Hindlimb muscle (tissue), 1 donor: Measurements from ENCODE around the gene SYNE2. TPM values are rescaled to one million over a fixed set of nuclear protein-coding genes. Genes with fewer than 3 reads are reported as not detected.
"Not testable (repeated sequence)": the region's sequence is repeated elsewhere in the genome, so short reads cannot be mapped to it uniquely, and the experiment has no call there.

Experiments
- DNase-seq: peaks from one replicate; pipeline ENCODE4 v3.0.0-alpha.2; 2013
- polyA plus RNA-seq: library from polyadenylated mRNA; unstranded; fragments of 120-200 nt; gene quantifications from one replicate; pipeline ENCODE4 v1.2.1, GENCODE V29; 2013; ENCODE audit not compliant: insufficient read length

The SYNE2 gene
- polyA plus RNA-seq, 1 donor = 75.3 TPM

GRCh38 chr14:64025479-64025878, 172.7 kb downstream of the SYNE2 start:
- DNase-seq = no peak

GRCh38 chr14:64026600-64026999, 173.8 kb downstream of the SYNE2 start:
- no peak for DNase-seq

GRCh38 chr14:64035143-64035542, 182.3 kb downstream of the SYNE2 start:
- no peak for DNase-seq

- DNase-seq = not testable (repeated sequence)
These were observed 185.3 kb downstream of the SYNE2 start for GRCh38 chr14:64037869-64038745.

- no peak for DNase-seq
These were observed 186.2 kb downstream of the SYNE2 start for GRCh38 chr14:64038841-64039542.

- no peak for DNase-seq
These were observed 187.2 kb downstream of the SYNE2 start for GRCh38 chr14:64040044-64040443.

GRCh38 chr14:64043296-64043695, 190.5 kb downstream of the SYNE2 start:
- DNase-seq = not testable (repeated sequence)

- no peak for DNase-seq
These were observed 192.3 kb downstream of the SYNE2 start for GRCh38 chr14:64045091-64045490.

- no peak for DNase-seq
These were observed 197.0 kb downstream of the SYNE2 start for GRCh38 chr14:64049616-64050381.

- DNase-seq = no peak
These were observed 201.2 kb downstream of the SYNE2 start for GRCh38 chr14:64053694-64054669.

GRCh38 chr14:64059454-64060198, 206.8 kb downstream of the SYNE2 start:
- DNase-seq = no peak

- no peak for DNase-seq
These were observed 207.4 kb downstream of the SYNE2 start for GRCh38 chr14:64060199-64060545.

- DNase-seq = no peak
These were observed 207.9 kb downstream of the SYNE2 start for GRCh38 chr14:64060648-64061096.

GRCh38 chr14:64061115-64061514, 208.3 kb downstream of the SYNE2 start:
- DNase-seq = no peak

GRCh38 chr14:64061706-64062105, 208.9 kb downstream of the SYNE2 start:
- no peak for DNase-seq

GRCh38 chr14:64062381-64063115, 209.7 kb downstream of the SYNE2 start:
- peak; percentile 17 for DNase-seq

- DNase-seq = no peak
These were observed 211.6 kb downstream of the SYNE2 start for GRCh38 chr14:64064447-64064846.

GRCh38 chr14:64069634-64070359, 217.0 kb downstream of the SYNE2 start:
- DNase-seq = no peak

- no peak for DNase-seq
These were observed 222.3 kb downstream of the SYNE2 start for GRCh38 chr14:64074961-64075612.
